Activated CD4-positive, alpha-beta T cell treated with anti-CD3 and anti-CD28 coated beads for 1 hour (primary cell): ENCODE measurements around the gene PRELID1.
A peak's percentile ranks its signal among the peaks of the same experiment; 100 is the strongest.
"Not testable (repeated sequence)": the region's sequence is repeated elsewhere in the genome, so short reads cannot be mapped to it uniquely, and the experiment has no call there.

Experiments used
- DNase-seq: peaks from one replicate; pipeline ENCODE4 v3.0.0-alpha.2; 2020

The PRELID1 gene

DNA sequence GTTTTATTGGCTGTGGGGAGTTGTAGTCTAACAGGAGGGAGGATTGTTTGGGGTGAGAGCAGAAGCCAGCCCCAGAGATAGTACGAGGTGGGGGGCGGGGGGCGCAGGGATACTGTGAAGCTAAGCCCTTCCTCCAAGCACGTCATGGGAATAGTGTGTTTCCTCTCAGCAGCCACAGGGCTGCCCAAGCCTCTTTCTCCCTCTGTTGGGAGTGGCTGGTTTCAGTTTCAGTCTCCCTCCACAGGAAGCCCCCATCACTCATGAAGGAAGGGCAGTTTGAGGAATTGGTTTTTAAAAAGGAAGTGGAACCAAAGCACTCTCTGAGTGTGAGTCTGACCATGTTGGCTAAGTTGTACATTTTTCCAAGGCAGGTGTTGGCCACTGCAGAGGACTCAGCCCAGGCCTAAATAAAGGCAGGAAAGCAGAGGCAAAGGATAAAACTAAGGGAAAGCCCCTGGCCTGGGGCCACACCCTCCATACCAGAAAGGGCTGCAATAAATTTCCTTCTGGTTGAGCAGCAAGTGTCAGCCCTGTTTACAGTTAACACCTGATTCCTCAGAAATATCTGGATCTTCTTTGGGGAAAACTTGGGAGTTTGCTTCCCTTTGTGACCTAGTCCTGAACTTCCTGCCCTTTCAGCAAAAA is 3.2 kb upstream of the PRELID1 start:
- DNase-seq, result peak; percentile 58

DNA sequence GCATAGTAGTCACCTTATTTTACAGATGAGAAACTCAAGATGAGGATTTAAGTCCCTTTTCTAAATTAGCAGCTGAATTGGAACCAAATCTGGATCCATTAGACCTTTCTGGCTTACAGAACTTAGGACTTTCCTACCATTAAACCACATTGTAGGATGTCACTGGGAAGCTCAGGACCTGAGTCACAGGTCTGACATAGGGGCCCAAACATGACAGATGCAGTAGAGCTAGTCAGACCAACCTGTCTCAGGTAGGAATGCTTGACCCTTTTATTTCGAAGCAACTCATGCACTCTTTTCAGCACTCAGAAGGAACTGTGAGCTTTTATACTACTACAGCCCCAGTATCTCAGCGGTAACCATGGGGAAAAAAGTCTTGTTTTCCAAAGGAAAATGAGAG is 2.6 kb upstream of the PRELID1 start:
- DNase-seq, result no peak

DNA sequence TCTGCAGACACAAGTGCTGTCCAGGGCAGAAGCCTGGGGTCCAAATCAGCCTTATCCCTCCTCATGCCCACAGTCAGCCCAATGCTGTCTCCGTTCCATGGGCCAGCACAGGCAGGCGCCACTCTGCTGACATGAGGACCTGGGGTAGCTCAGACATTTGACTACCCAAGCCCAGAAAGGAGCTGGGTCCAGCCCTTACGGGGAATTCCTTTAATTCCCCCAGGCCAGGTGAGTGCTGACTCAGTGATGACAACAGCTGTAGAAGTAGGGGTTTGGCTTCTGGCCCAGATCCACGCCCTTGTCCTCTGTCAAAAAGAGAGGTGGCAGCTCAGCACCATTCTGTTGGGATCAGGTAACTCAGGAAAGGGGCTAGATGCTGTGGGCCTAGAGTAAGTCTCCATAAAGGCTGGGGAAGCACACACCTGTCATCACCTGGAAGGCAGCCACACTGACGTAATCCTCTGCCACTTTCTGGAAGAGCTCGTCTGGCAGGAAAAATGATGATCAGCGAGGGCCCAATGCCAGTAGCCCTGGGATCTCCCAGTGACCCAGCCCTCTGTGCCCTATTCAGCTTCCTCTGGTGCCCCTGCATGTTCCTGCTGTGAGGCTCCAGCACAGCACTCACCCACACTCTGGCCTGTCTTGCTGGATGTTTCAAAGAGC is 2.0 kb upstream of the PRELID1 start:
- no peak for DNase-seq

DNA sequence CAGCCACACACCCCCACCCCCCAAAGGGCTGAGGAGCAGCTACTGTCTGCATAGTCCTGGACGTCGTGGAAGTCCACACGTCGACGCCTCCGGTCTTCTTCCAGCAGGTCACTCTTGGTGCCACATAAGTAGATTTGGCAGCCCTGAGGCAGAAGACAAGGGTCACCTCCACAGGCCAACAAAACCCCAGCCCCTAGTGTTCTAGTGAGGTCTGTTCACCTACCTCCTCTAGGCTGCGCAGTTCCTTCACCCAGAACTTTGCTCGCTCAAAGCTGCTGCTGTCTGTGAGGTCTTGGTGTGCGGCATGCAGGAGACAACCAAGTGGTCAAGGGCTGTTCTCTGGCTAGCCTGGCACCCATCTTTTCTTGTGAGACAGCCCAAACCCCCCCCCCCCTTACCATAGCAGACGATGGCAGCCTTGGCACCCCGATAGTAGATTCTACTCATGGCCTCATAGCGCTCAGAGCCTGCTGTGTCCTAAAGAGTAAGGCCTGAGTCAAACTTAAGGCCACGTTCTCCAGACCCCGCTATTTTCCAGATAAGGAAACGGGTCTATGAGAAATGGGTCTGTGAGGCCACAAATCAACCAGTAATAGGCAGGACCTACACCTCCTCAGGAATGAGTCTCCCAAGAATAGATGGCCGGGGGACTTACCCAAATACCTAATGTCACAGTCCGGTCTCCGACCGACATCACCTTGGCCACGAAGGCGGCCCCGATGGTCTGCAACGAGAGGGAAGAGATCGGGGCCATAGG is 1.1 kb upstream of the PRELID1 start:
- no peak for DNase-seq

DNA sequence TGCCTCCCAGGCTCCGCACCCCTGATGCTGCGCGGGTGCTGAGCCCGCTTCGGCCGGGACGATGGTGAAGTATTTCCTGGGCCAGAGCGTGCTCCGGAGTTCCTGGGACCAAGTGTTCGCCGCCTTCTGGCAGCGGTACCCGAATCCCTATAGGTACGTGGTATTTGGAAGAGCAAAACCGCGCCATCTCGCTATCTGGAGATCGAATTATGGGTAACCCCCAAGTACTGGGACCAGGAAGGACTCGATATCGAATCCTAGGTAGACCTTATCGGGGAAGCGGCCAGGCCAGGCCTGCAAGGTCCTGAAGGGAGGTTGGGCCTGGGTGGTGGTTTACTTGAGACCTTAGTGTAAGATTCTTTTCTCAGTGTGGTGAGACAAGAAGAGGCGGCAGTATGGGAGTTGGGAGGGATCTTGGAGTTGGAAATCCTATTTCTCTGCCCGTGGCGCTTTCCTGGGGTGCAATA is 359 bp downstream of the PRELID1 start:
- DNase-seq, result no peak

DNA sequence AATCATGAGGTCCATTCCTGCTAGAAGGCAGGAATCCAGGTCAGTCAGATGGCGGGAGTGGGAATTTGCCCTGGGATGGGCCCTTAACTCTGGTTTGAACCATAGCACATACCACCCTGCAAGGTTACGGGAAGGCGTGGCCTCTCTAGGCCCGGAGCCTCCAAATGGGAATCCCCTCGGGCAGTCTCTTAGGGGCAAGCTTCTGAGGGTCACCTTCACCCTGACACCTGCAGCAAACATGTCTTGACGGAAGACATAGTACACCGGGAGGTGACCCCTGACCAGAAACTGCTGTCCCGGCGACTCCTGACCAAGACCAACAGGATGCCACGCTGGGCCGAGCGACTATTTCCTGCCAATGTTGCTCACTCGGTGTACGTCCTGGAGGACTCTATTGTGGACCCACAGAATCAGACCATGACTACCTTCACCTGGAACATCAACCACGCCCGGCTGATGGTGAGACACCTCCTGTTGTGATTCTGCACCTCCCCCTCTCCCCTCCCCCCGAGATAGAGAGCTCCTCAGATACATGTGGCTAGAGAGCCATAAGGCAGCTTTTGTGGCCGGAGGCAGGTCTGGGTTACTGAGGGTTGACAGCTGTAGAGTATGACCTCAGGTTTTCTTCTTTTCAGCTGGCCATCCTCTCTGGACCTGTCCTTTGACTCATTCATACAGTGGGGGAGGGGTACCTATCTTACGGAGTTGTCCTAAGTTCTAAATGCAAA is 957 bp downstream of the PRELID1 start:
- no peak for DNase-seq

DNA sequence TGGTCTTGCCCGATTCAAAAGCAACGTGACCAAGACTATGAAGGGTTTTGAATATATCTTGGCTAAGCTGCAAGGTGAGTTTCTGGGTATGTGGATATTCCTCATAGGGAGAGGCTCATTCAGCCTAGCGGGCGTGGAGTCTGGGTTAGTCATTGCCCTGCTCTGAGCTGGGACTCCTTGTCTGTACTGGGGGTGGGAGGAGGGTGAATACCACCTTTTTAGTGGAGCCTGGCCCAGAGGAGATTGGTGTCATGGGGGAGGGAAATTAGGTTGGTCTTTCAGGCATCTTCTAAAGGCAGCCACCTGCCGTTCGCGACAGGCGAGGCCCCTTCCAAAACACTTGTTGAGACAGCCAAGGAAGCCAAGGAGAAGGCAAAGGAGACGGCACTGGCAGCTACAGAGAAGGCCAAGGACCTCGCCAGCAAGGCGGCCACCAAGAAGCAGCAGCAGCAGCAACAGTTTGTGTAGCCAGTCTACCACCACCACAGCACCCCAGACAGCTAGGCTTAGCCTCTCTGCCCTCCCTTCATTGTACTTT is 2.6 kb downstream of the PRELID1 start:
- DNase-seq, result not testable (repeated sequence)

DNA sequence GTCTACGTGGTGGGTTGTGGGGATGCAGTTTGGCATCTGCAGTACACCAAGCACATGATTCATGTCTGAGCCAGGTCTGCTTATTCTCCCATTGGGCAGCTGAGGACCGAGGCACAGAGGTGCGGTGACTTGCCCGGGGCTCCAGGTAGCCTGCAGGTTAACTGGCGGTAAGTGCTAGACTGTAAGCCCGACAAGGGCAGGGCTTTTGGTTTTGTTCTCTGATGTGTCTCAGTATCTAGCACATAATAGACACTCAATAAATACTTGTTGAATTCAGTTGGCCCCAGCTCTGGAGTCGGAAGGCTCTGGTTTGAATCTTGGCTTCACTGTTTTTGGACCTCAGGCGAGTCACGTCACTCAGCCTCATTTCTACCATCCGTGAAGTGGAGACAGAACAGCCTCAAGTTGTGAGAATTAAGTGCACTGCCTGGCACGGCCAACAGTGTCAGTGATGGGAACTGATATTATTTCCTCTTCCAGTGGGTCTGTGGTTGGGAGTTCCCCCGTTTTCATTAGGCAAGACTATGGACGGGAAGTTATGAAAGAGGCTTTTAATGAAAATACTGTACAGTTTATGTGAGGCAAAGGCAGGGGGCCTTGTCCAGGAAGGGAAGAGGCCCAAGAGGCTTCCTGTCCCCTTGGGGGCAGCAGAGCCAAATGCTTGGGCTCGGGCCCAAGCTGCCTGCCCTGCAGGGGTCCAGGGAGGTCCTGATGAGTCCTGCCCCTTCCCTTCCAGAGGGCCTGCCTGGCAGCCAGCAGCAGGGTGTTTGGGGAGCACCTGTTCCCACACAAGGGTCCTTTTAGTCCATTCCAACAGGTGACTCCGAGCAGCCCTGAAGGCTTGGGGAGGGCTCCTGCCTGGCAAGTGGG is 3.3 kb downstream of the PRELID1 start:
- DNase-seq, result no peak

DNA sequence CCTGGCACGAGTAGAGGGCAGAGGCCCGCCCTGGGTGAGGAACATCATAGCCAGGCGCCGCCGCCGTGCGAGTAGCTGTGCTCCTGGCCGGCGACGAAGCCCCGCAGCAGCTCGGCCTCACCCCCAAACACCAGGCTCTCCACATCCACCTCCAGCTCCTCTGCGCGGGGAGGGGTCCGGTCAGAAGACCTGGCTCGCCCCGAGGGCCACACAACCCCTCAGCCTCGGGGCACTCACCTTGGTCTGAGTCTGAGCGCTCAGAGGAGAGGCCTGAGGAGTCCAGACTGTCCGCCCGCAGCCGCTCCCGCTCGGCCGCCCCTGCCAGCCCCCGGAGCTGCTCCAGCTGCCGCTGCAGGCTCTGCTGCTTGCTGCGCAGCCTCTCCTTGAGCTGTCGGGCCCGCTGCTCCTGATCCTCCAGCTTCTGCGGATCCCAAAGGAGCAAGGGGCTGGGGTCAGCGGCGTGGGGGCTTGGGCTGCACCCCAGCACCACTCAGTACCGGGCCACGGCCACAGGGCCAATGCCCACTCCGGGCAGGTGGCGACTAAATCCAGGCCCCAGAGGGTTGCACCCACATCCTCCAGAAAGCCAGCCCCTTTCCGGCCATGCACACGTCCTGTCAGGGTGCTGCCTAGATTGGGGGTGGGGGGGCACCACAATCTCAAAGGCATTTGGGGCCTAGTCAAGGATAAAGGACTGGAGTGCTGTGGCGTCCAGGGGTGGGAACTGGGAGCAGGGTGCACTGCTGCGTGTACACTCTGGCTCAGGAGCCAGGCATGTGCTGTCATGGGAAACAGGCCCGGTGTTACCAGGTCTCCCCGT is 4.2 kb downstream of the PRELID1 start:
- DNase-seq, result no peak

DNA sequence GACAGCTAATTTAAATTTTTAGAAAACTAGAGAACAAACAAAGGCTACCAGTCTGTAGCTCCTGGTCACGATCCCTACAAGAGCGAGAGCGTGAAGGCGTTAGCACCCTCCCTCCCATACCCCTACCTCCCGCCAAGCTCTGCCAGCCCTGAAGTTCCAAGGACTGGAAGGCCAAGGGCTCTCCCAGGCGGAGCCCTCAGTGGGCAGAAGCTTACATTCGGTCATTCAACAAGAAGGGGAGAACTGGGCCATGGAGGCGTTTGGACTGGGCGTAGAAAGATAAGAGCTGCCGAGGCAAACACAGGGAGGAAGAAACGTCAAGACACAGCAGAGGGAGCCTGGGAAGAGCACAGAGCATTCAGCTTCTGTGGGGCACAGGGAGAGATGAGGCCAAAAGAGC is 5.1 kb downstream of the PRELID1 start:
- DNase-seq, result no peak

DNA sequence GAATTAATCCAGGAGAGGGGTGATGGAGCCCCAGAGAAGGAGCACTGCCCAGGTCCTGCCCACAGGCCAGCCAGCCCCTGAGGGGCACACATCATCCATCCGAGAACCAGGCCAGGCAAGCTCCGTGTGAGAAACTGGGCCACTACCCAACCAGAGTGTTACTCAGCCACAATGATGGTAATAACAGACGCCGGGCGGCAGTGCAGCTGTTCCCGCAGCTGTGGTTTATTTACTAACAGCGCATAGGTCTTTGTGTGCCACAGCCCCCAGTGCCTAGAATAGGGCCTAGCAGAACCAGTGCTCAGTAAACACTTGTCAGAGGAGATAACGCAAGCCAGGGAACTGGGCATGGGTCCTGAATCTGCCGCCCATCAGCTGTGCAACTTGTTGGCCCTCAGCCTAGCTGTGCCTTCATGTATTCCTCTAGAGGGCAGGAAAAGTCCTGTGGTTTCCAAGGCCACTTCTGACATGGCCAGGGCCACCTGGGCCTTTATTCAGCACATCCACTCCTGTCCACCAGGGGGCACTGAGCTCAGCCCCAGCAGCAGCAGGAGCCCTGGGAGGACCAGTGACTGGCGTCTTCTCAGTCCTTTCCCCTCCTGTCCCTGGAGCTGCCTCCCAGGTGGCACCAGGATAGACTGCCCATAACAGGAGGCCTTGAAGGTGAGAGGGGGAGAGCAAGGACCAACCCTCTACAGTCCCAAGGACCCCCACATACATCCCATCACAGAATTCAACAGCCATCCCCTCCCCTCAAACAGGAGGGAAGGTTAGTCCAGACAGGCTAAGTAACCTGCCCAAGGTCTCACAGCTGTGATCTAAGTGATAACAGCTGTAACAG is 6.0 kb downstream of the PRELID1 start:
- peak; percentile 58 for DNase-seq

DNA sequence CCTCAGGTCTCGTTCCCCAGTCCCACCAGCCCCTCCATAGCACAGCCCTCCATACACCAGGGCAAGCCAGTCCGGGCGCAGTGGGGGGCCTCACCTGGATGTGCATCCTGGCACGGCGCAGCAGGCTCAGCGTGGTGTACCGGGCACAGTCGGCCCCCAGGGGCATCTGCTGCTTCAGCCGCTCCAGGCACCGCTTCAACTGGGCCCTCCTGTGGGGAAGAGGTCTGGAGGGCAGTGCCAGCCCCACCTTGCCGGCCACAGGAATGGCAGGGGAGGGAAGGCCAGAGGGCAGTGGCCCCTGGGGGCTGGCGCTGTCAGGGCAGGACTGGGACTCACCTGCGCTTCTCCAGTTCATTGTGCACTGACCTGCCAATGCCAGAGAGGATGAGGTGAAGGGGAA is 6.7 kb downstream of the PRELID1 start:
- DNase-seq, result no peak

DNA sequence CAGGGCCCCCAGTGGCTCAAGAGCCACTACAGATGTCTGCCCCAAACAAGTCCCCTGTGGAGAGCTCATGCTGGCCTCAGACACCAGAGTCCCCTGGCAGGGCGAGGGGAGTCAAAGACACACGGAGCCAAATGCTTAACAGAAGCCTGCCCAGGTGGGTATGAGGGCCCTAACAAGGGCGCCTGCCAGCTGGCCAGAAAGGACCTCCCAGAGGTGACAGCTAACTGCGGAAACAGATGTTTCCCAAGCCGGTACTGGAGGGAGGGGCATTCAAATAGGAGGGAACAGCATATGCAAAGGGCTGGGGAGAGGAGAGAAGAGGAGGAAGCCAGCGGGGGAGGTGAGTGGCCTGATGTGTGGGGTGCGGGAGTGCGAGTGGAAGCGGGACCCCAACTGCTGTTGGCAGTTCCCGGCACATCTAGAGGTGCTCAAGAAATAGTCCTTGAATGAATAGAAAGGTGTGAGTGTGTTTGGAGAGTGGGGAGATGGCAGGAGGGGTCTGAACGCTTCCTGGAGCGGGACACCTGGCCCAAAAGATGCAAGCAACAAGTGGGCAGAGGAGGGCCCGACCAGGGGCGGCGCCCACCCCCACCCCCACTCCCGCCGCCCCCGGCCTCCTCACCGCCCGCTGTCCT is 7.3 kb downstream of the PRELID1 start:
- no peak for DNase-seq

DNA sequence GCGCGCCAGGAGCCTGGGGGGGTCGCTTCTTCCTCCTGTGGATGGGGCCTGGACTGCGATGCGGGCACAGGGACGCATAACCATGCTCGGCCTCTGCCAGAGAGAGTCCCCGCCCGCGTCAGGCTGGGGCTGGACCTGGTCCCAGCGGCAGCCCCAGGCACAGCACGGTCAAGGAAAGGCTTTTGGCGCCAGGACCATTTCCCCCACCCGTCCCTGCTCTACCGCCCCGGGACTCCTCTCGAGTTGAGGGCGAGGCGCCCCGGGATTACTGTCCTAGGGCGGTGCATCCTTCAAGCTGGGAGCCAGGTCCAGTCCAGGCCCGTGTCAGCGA is 7.8 kb downstream of the PRELID1 start:
- no peak for DNase-seq

DNA sequence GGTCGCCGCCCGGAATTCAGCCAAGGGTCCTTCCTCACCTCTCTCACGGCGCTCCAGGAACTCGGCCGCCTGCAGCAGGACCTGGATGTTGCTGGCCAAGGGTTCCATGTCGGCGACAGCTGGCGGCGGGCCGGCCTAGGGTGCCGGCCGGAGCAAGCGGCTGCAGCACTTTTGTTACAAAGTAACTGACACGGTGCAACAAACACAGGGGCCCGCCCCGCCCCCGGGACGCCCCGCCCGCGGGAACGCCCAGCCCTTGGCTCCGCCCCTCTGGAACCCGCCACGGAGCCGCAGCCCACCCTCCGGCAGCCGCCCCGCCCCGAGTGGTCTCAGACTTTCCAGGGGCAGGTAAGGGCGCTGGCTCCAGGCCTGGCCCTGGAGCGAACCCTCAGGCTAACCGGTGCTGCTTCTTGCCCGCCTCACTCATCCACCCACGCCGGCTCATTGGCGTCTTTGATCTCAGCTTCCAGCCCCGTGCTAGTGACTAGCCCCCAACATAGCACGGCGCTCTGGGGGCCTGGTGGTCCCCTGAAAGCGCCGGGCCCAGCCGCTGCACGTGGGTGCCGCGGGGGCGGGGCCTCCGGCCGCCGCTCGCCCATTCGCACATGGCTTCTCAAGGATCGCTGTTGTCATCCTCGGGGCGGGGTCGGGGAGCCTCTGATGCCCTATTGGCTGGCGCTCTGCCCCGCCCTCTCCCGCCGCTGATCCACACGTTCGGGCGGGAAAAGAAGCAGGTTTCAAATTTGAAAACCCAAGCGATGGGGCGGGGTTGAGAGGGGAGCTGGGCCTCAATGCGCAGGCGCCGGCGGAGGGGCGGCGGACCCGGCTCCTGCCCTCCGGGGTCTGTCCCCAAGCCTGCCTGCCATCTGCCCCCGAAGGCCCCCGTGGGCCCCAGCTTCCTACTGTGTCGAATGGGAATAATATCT is 8.4 kb downstream of the PRELID1 start, which contains the start of gene MXD3:
Gene MXD3, minus strand, starts transcription at position 176 of the 926 bp plus-strand sequence. Its CDS starts 68 bp downstream, at position 108.
- DNase-seq, result peak; percentile 87

DNA sequence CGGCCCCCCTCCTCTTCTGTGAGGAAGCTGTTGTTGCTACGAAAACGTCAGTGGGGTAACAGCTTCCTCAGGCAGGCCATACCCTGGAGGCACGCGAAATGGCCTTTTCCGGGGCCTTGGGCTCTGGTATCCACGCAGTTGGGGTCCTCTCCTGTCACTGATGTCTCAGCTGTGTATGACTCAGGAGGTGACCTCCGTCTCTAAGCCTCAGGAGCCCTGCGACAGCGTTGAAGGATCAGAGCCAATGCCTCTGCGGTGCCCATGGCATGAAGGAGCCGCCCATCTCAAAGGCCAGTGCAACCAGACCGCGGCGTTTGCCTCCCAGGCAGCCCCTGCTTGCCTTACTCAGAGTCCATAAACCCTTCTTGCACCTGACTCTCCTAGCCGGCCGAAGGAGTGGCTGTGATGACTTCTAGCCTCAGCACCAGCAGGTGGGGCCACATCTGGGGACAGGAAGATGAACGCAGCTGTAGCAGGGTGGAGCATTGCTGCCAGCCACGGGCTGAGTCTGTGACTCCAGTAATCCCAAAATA is 9.1 kb downstream of the PRELID1 start:
- DNase-seq, result no peak

DNA sequence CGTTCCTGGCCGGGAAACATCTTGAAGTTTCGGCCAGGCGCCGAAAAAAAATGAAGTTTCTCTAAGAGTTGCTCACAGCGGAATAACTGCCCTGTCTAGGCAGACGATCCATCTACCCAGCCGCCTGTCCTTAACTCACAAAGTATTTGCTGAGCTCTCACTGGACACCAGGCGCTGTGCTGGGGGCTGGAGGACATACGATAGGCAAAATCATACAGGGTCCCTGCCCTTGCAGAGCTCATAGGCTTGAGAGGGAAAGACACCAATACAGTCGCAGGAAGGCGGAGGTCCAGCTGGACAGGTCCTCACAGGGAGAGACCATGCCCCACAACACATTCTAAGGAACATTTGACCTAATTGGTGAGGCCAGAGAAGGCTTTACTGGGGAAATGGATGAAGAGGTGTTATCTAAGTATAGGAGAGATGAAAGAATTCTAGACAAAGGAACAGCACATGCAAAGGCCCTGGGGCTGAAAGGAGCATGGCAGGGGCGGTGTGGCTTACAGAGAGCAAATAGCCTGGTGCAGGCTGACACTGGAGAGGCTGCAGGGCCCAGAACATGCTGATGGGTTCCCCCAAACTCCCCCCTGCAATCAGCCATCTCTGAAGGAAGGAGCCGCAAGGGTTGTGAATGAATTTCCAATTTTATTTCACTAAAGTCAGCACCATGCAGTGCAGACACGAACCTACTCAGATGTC is 10.1 kb downstream of the PRELID1 start:
- no peak for DNase-seq
